GM12873 (cell line): ENCODE data around the gene TTC7B.

ENCODE experiments used
- CTCF ChIP-seq: IDR thresholded peaks from 2 replicates; pipeline ENCODE4 v1.5.1; 2012; ENCODE audit warnings: low read depth, mild to moderate bottlenecking, moderate library complexity, low read length, control low read depth; ENCODE audit not compliant: insufficient read depth; ENCODE audit errors: missing control alignments

The TTC7B gene

GRCh38 chr14:90726656-90727055, 89.6 kb downstream of the TTC7B start:
- no peak for TF ChIP-seq CTCF

- TF ChIP-seq CTCF, result no peak
Measured at GRCh38 chr14:90724866-90725265, 91.4 kb downstream of the TTC7B start.

GRCh38 chr14:90722590-90722989, 93.6 kb downstream of the TTC7B start:
- no peak for TF ChIP-seq CTCF

- no peak for TF ChIP-seq CTCF
Measured at GRCh38 chr14:90721619-90722305, 94.5 kb downstream of the TTC7B start.

- TF ChIP-seq CTCF, result no peak
Measured at GRCh38 chr14:90720832-90721231, 95.4 kb downstream of the TTC7B start.

GRCh38 chr14:90720336-90720735, 95.9 kb downstream of the TTC7B start:
- no peak for TF ChIP-seq CTCF

- no peak for TF ChIP-seq CTCF
Measured at GRCh38 chr14:90717916-90718315, 98.3 kb downstream of the TTC7B start.
